HG02642 (cell line): ENCODE data around the gene ARHGAP9.

Experiments
- ATAC-seq: cut with Tn5 transposase; IDR thresholded peaks from one replicate; pipeline ENCODE4 v1.9.1; 2021; ENCODE audit warnings: mild to moderate bottlenecking; ENCODE audit not compliant: unreplicated experiment, poor library complexity

ARHGAP9 gene

GRCh38 chr12:57479376-57480115, at the start of gene ARHGAP9:
Gene ARHGAP9, minus strand, starts transcription at chr12:57479866. Its CDS starts 460 bp downstream, at chr12:57479406.
- peak; percentile 31 for ATAC-seq

- no peak for ATAC-seq
Observed at GRCh38 chr12:57528831-57529555, 49.3 kb upstream of the ARHGAP9 start.

- ATAC-seq = no peak
Observed at GRCh38 chr12:57528176-57528575, 48.5 kb upstream of the ARHGAP9 start.

- ATAC-seq = no peak
Observed at GRCh38 chr12:57527184-57527583, 47.5 kb upstream of the ARHGAP9 start.

GRCh38 chr12:57526477-57527126, 46.9 kb upstream of the ARHGAP9 start:
- no peak for ATAC-seq

- no peak for ATAC-seq
Observed at GRCh38 chr12:57525615-57526383, 46.1 kb upstream of the ARHGAP9 start.

- ATAC-seq = no peak
Observed at GRCh38 chr12:57524814-57525614, 45.3 kb upstream of the ARHGAP9 start.

GRCh38 chr12:57523706-57524614, 44.3 kb upstream of the ARHGAP9 start:
- ATAC-seq = no peak

- no peak for ATAC-seq
Observed at GRCh38 chr12:57522887-57523705, 43.4 kb upstream of the ARHGAP9 start.

GRCh38 chr12:57522011-57522886, 42.6 kb upstream of the ARHGAP9 start, which contains the start of gene MBD6:
Gene MBD6, plus strand, starts transcription at chr12:57522824. Its CDS starts 1,480 bp downstream, at chr12:57524304.
- peak; percentile 38 for ATAC-seq

GRCh38 chr12:57521525-57522010, 41.9 kb upstream of the ARHGAP9 start:
- ATAC-seq = no peak

GRCh38 chr12:57520053-57520818, 40.6 kb upstream of the ARHGAP9 start, which contains the start of gene DDIT3:
Gene DDIT3, minus strand, starts transcription at chr12:57520514. Its CDS starts 3,108 bp downstream, at chr12:57517406.
- peak; percentile 71 for ATAC-seq

GRCh38 chr12:57519796-57520052, 40.1 kb upstream of the ARHGAP9 start:
- ATAC-seq = no peak

- no peak for ATAC-seq
Observed at GRCh38 chr12:57518920-57519795, 39.5 kb upstream of the ARHGAP9 start.
